ENCODE measurements around the gene SDF2. TPM values are rescaled to one million over a fixed set of nuclear protein-coding genes. Genes with fewer than 3 reads are reported as not detected.

The SDF2 gene
- total RNA-seq, 1 experiment from 2014 or later: 112 TPM

Other genes starting within 250 kb of the SDF2 start
- gene SLC13A2, start 188.3 kb downstream of the SDF2 start, total RNA-seq (2014; rRNA removed; shearing (Covaris generic)): not detected in 2 replicates
- gene FOXN1, start 155.6 kb downstream of the SDF2 start, total RNA-seq (2014; rRNA removed; shearing (Covaris generic)): 0.22 TPM in 1 of 2 replicates, not detected in the other
- 65.5 and 73.5 TPM in 2 replicates for gene UNC119, start 109.3 kb downstream of the SDF2 start, total RNA-seq (2014; rRNA removed; shearing (Covaris generic))
- gene PIGS, start 90.4 kb downstream of the SDF2 start, total RNA-seq (2014; rRNA removed; shearing (Covaris generic)): 48.9 and 83.5 TPM in 2 replicates
- gene ALDOC, start 85.0 kb downstream of the SDF2 start, total RNA-seq (2014; rRNA removed; shearing (Covaris generic)): 1.3 and 2.1 TPM in 2 replicates
- gene SPAG5, start 62.9 kb downstream of the SDF2 start, total RNA-seq (2014; rRNA removed; shearing (Covaris generic)): 162 and 170 TPM in 2 replicates
- gene RSKR, start 47.7 kb downstream of the SDF2 start, total RNA-seq (2014; rRNA removed; shearing (Covaris generic)): 6.5 and 8.4 TPM in 2 replicates
- 119 and 131 TPM in 2 replicates for gene BLTP2, start 16.7 kb downstream of the SDF2 start, total RNA-seq (2014; rRNA removed; shearing (Covaris generic))
- gene SUPT6H, start 299 bp upstream of the SDF2 start, total RNA-seq (2014; rRNA removed; shearing (Covaris generic)): 52.7 and 55.8 TPM in 2 replicates
- 1.2 and 2.0 TPM in 2 replicates for gene PROCA1, start 50.0 kb upstream of the SDF2 start, total RNA-seq (2014; rRNA removed; shearing (Covaris generic))
- 246 and 286 TPM in 2 replicates for gene RAB34, start 56.0 kb upstream of the SDF2 start, total RNA-seq (2014; rRNA removed; shearing (Covaris generic))
- 697 and 1,197 TPM in 2 replicates for gene RPL23A, start 58.1 kb upstream of the SDF2 start, total RNA-seq (2014; rRNA removed; shearing (Covaris generic))
- 3.3 and 3.9 TPM in 2 replicates for gene TLCD1, start 64.3 kb upstream of the SDF2 start, total RNA-seq (2014; rRNA removed; shearing (Covaris generic))
- 1.5 and 2.5 TPM in 2 replicates for gene NEK8, start 66.9 kb upstream of the SDF2 start, total RNA-seq (2014; rRNA removed; shearing (Covaris generic))
- gene TRAF4, start 82.1 kb upstream of the SDF2 start, total RNA-seq (2014; rRNA removed; shearing (Covaris generic)): 75.5 and 90.6 TPM in 2 replicates
- gene FAM222B, start 180.9 kb upstream of the SDF2 start, total RNA-seq (2014; rRNA removed; shearing (Covaris generic)): 9.2 and 10.2 TPM in 2 replicates
- 45.1 and 66.6 TPM in 2 replicates for gene ERAL1, start 193.1 kb upstream of the SDF2 start, total RNA-seq (2014; rRNA removed; shearing (Covaris generic))
- 43.9 and 45.5 TPM in 2 replicates for gene FLOT2, start 235.8 kb upstream of the SDF2 start, total RNA-seq (2014; rRNA removed; shearing (Covaris generic))
- 12.7 and 13.9 TPM in 2 replicates for gene DHRS13, start 241.2 kb upstream of the SDF2 start, total RNA-seq (2014; rRNA removed; shearing (Covaris generic))